Keratinocyte (primary cell): ENCODE results near the gene PAX8.

Experiments used
- CTCF ChIP-seq, 3 experiments: IDR thresholded peaks in 1 of 3; conservative IDR thresholded peaks in 1 of 3; optimal IDR thresholded peaks in 1 of 3; 2 replicates in 2 of 3; 3 replicates in 1 of 3; pipeline versions ENCODE3 to v1.5.1; 2011; ENCODE audit warnings: low read length in 3 of 3, mild to moderate bottlenecking in 3 of 3, moderate library complexity in 2 of 3, control low read depth in 1 of 3, inconsistent platforms in 1 of 3; ENCODE audit not compliant: insufficient read depth in 2 of 3; ENCODE audit errors: extremely low read depth in 1 of 3
- EZH2 ChIP-seq: IDR thresholded peaks from one replicate; pipeline ENCODE4 v1.6.1; 2012; ENCODE audit warnings: inconsistent platforms, mild to moderate bottlenecking, low read length, moderate library complexity

DNA sequence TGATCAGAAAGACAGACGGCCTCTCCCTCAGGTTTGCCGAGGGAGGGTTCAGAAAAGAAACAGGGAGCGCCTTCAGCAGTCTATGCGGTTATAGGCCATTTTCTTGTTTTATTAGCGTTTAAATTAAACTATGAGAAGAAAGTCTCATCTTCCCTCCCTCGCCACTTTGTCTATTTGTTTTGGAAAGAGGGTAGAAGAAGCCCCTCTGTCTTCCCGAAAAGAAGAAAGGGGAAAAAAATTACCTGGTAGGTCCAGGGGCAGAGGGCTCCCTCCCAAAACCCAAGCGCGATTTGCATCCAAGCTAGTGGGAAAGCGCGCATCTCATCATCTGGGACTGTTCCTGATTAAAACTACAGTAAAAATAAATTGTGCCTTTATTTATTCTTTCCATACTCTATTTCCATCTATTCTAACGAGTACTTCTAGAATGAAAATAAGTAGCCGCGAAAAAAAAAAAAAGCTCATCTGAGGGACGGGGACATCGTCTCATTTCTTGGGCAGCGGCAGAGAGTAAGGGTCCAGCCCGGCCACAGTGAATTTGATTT is 2.4 kb downstream of the PAX8 start:
- TF ChIP-seq EZH2 = no peak
- no peak for TF ChIP-seq CTCF (optimal IDR thresholded peaks at IDR 0.05 in 1 of 3, IDR thresholded peaks at IDR 0.05 in 1 of 3, conservative IDR thresholded peaks at IDR 0.05 in 1 of 3; ENCODE audit: extremely low read depth in 1 of 3, insufficient read depth in 2 of 3, low read length in 3 of 3)
